MCF 10A (cell line): Measurements from ENCODE around the gene KMT2B. TPM values are rescaled to one million over a fixed set of nuclear protein-coding genes. Genes with fewer than 3 reads are reported as not detected.

Experiments
- BruUV-seq: library from RNA; stranded (reverse); fragments of 400-500 nt; replicated peaks from 2 replicates; lab custom pipeline; 2021; lab: Mats Ljungman, UMichigan
- CTCF ChIA-PET: fragments of 300-600 bp; sonication (Branson Sonifier 250); formaldehyde crosslinking; extraction: SDS; loops from one replicate; lab custom pipeline; 2021; ENCODE audit warnings: antibody characterized with exemption, inconsistent platforms; lab: Yijun Ruan, JAX
- POLR2A ChIA-PET: fragments of 300-600, 350-650 bp; sonication (Branson Sonifier 250); formaldehyde crosslinking; extraction: SDS; loops from one replicate; lab custom pipeline; 2020; ENCODE audit warnings: antibody characterized with exemption, inconsistent platforms; lab: Yijun Ruan, JAX
- DNase-seq: peaks from one replicate; pipeline ENCODE4 v3.0.0-alpha.2; 2018; ENCODE audit not compliant: unreplicated experiment
- H3K27ac Mint-ChIP-seq: one replicate; pipeline ENCODE4 v1.8.0; 2022; ENCODE audit warnings: mild to moderate bottlenecking, low read depth, mixed read lengths; ENCODE audit not compliant: unreplicated experiment
- H3K27me3 Mint-ChIP-seq: one replicate; pipeline ENCODE4 v1.8.0; 2022; ENCODE audit warnings: mixed read lengths; ENCODE audit not compliant: insufficient read depth, unreplicated experiment
- H3K36me3 Mint-ChIP-seq: one replicate; pipeline ENCODE4 v1.8.0; 2022; ENCODE audit warnings: mild to moderate bottlenecking, moderate library complexity, mixed read lengths; ENCODE audit not compliant: insufficient read depth, unreplicated experiment
- H3K4me1 Mint-ChIP-seq: one replicate; pipeline ENCODE4 v1.8.0; 2022; ENCODE audit warnings: mixed read lengths; ENCODE audit not compliant: insufficient read depth, unreplicated experiment
- H3K4me3 Mint-ChIP-seq: one replicate; pipeline ENCODE4 v1.8.0; 2022; ENCODE audit warnings: mild to moderate bottlenecking, moderate library complexity, mixed read lengths; ENCODE audit not compliant: unreplicated experiment
- H3K9me3 Mint-ChIP-seq: one replicate; pipeline ENCODE4 v1.8.0; 2022; ENCODE audit warnings: mixed read lengths; ENCODE audit not compliant: unreplicated experiment
- CTCF ChIP-seq: fragments of 200-600 bp; IDR thresholded peaks from one replicate; pipeline ENCODE4 v1.8.0; 2022; ENCODE audit warnings: antibody characterized with exemption, mild to moderate bottlenecking; ENCODE audit not compliant: unreplicated experiment
- intact Hi-C: fragments of 100-400 bp; cut with micrococcal nuclease; formaldehyde crosslinking; loops from 2 replicates; pipeline ENCODE4 v1.14.1; 2022
- total RNA-seq: library from RNA; stranded (reverse); gene quantifications from 2 replicates; pipeline ENCODE4 v1.2.3, GENCODE V29; 2022

The KMT2B gene
- total RNA-seq, 1 experiment from 2014 or later = 36.0 TPM

GRCh38 chr19:35746087-35746462 lies 28.3 kb downstream of the KMT2B start:
- intact Hi-C loops = no loop called here

DNA sequence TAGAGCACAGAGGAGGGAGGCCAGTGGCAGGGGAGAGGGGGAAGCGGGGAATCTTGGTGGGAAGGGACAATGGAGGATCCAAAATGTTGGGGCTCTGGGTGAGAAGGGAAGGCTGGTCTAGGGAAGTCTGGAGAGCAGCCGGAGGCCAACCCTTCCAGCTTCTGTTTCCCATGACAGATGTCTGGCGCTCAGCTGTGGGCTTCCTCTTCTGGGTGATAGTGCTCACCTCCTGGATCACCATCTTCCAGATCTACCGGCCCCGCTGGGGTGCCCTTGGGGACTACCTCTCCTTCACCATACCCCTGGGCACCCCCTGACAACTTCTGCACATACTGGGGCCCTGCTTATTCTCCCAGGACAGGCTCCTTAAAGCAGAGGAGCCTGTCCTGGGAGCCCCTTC lies 28.7 kb downstream of the KMT2B start:
- CTCF ChIA-PET = no interaction called here
- DNase-seq = no peak
- BruUV-seq = no TSS peak
- Mint-ChIP-seq H3K9me3 (no peaks in the 10 kb centered on the region), H3K36me3 (peaks cover 31% of the 10 kb centered on the region), H3K4me3 (peak overlapping the region; percentile 99), H3K4me1 (peaks cover 32% of the 10 kb centered on the region), H3K27ac (peak overlapping the region; percentile 100), H3K27me3 (no peaks in the 10 kb centered on the region)
- intact Hi-C loops = no loop called here
- POLR2A ChIA-PET = interaction anchor here (0.8 to 3.1 kb wide), 3 partner anchors 103 to 394 kb away, joined by 3 to 12 read pairs (median 3); no protein-coding TSS in a partner anchor
- no peak for TF ChIP-seq CTCF

More at GRCh38 chr19:35746087-35746462, 28.3 kb downstream of the KMT2B start:
- no TSS peak for BruUV-seq
- ChIA-PET CTCF (no interaction called here), POLR2A (interaction anchor here (0.8 to 3.1 kb wide), 8 partner anchors 18 to 394 kb away, joined by 3 to 12 read pairs (median 4); partner anchors contain the start of genes COX6B1 and NFKBID)
- Mint-ChIP-seq H3K27me3 (no peaks in the 10 kb centered on the region), H3K4me1 (peaks cover 32% of the 10 kb centered on the region), H3K9me3 (no peaks in the 10 kb centered on the region), H3K4me3 (peak overlapping the region; percentile 99), H3K27ac (peak overlapping the region; percentile 100), H3K36me3 (peaks cover 31% of the 10 kb centered on the region)
- no peak for DNase-seq
- TF ChIP-seq CTCF = no peak

DNA sequence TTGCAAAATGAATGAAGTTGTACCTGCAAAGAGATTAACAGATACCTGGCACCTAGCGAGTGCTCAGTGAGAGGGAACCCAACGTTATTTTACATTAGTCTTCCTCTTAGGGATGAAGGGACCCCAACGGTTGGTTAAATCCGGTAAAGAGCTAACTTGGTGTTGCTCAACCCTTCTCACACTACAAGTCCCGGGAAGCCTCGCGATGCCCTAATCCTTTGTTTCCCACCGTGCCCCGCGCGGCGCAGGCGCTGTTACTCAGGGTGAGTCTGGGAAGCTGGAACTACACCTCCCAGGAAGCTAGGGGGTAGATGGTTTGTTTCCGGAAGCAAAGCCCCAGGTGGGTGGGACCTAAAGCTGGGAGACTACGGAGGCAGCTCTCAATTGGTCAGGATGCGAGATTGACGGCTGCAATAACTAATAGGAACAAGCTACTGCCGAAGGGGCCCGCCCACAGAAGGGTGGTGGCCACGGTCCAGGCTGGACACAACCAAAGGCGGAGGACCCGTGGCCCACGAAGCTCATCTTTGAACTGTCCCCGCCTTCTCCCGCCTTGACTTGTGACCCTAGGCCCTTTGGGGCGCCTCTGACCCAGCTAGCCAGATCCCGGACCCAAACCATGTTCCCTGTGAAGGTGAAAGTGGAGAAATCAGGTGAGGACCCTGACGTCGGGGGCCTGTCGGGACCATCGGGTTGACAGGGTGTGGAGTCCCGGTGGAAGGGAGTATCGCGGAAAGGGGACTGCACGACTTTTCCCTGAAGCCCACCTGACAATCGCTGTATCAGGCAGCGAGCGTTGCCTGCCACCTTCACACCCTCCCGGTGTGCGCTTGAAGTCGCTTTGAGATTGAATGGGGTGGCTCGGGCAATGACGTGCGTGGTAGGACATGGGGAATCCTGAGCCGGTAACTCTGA lies 30.6 kb downstream of the KMT2B start, which contains the start of gene LIN37:
Gene LIN37 (plus strand): TSS at position 471 of the 915 bp plus-strand sequence. CDS start 149 bp downstream, at position 620.
- peak; percentile 100 for DNase-seq
- ChIA-PET POLR2A (interaction anchor here (0.6 to 2.1 kb wide), 15 partner anchors 8 to 230 kb away, joined by 3 to 12 read pairs (median 4); partner anchors contain the start of gene PROSER3), CTCF (interaction anchor here (0.6 to 1.4 kb wide), 5 partner anchors 12 to 191 kb away, joined by 3 to 5 read pairs (median 5); no protein-coding TSS in a partner anchor)
- Mint-ChIP-seq H3K9me3 (no peaks in the 10 kb centered on the region), H3K27me3 (no peaks in the 10 kb centered on the region), H3K4me3 (peak within 1 kb of the TSS; percentile 94), H3K36me3 (peaks cover 25% of the 10 kb centered on the region), H3K4me1 (peaks cover 27% of the 10 kb centered on the region), H3K27ac (peak within 1 kb of the TSS; percentile 87)
- intact Hi-C loops = loop anchor here (1.0 kb wide), 2 partner anchors 9 to 183 kb away; partner anchors contain the start of gene HSPB6
- no peak for TF ChIP-seq CTCF
- TSS peak; percentile 46 for BruUV-seq

DNA sequence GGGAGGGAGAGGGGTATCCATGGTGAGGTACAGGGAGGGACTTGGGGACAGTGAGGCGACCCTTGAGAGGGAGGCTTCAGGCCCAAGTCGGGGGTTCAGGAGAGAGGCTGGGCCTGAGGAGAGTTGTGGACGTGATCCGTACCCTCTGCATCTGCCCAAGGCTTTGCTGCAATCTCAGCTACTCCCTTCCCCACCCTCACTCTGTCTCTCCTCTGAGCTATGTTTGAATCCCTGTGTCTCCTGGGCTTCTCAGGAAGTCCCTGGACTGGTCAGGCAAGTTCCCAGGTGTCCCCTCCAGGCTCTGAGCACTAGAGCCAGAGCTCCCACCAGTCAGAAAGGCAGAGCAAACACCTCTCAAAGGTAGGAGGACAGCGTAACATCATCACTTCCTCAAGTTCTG lies 32.4 kb downstream of the KMT2B start:
- ChIA-PET POLR2A (interaction anchor here (2.1 kb wide), 1 partner anchor 10 kb away, joined by 9 read pairs; no protein-coding TSS in a partner anchor), CTCF (no interaction called here)
- Mint-ChIP-seq H3K27me3 (no peaks in the 10 kb centered on the region), H3K4me3 (peak overlapping the region; percentile 94), H3K9me3 (no peaks in the 10 kb centered on the region), H3K36me3 (peaks cover 22% of the 10 kb centered on the region), H3K4me1 (peaks cover 21% of the 10 kb centered on the region), H3K27ac (peak overlapping the region; percentile 2)
- no peak for DNase-seq
- no peak for TF ChIP-seq CTCF
- BruUV-seq = no TSS peak
- intact Hi-C loops = no loop called here
